Omental fat pad (tissue), 4 donors: ENCODE results near the gene NCF1. TPM values are rescaled to one million over a fixed set of nuclear protein-coding genes. Genes with fewer than 3 reads are reported as not detected.
"Not testable (repeated sequence)": the region's sequence is repeated elsewhere in the genome, so short reads cannot be mapped to it uniquely, and the experiment has no call there.

Experiments
- ATAC-seq: fragments of 150-250 bp; one replicate; pipeline ENCODE4 v1.9.1; 2016; ENCODE audit warnings: mild to moderate bottlenecking, moderate library complexity; ENCODE audit not compliant: low FRiP score
- DNase-seq: peaks from one replicate; pipeline ENCODE4 v3.0.0-alpha.2; 2019; ENCODE audit warnings: low spot score
- total RNA-seq, 4 donors: library from RNA; depleted of rRNA; stranded (reverse); fragments of >200 nt; gene quantifications; one replicate each; pipeline ENCODE4 v1.1.0, GENCODE V29; 2016
- TF ChIP-seq, protein P1 (sequence below), 3 donors: fragments of 450-650 bp; IDR thresholded peaks; one replicate each; pipeline ENCODE4 v1.5.1; 2016 to 2017; ENCODE audit warnings: antibody characterized with exemption in 3 of 3, mild to moderate bottlenecking in 3 of 3, moderate library complexity in 2 of 3

NCF1 gene
- total RNA-seq: 10 to 100 TPM in 1 of 4 donors, 1 to 10 TPM in 3; 1.6 to 55.3 (median 2.8) TPM

DNA sequence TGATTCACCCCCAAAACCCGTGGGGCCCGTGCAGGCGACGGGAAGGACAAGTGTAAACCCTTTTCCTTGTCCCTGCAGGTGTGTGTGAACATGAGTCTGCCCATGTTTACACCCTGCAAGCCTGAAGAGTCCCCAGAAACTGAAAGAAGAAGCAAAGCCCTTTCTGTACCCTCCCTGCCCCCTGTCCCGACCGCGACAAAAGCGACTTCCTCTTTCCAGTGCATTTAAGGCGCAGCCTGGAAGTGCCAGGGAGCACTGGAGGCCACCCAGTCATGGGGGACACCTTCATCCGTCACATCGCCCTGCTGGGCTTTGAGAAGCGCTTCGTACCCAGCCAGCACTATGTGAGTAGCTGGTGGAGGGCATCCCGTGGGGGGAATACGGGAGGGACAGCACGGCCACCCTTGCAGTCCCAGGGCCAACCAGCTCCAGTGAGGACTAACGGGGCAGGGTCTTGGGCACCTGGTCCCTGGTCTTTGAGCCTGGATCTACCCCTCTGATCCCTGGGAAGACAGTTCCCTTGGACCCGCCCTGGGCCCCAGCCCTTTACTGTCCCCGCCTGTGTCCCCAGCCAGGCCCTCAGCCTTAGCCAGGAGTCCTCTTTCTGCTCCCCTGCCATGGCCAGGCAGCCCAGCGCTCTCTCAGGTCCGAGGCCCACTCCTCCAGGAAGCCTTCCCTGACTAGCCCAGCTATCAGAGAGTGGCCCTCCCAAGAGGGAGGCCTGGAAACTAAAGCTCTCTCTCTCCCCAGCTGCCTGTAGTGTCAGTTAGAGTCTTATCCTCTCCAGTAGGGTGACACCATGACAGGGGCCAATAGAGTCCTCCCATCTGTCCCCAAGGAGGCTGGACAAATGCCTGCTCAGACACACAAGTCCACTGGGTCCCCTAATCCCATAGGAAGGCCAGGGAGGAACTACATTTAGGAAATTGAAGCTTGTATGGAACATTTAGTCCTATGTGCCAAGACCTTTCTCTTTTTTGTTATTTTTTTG, at the start of gene NCF1:
Gene NCF1 (plus strand): TSS at position 252 of the 991 bp plus-strand sequence. CDS start 21 bp downstream, at position 273.
- not testable (repeated sequence) for DNase-seq
- peak; percentile 52 for ATAC-seq

DNA sequence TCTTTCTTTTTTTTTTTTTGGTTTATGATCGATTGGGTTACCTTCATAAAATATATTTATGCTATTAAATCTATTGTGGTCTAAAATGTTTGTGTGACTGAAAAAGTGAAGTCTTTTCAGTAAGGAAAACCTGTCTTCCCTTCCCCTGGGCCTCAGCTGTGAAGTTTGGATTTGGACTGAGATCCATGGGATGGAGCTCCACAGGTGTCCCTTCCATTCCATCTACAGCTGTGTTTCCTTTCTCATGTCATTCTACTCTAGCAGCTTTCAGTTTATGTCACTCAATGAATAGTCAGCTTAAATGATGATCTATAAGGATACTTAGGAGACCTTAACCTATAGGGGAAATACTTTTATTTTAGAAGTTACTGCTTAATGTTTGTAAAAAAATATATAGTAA, 48.0 kb upstream of the NCF1 start:
- DNase-seq (no peak), ATAC-seq (no peak)
- TF ChIP-seq, protein P1, sequence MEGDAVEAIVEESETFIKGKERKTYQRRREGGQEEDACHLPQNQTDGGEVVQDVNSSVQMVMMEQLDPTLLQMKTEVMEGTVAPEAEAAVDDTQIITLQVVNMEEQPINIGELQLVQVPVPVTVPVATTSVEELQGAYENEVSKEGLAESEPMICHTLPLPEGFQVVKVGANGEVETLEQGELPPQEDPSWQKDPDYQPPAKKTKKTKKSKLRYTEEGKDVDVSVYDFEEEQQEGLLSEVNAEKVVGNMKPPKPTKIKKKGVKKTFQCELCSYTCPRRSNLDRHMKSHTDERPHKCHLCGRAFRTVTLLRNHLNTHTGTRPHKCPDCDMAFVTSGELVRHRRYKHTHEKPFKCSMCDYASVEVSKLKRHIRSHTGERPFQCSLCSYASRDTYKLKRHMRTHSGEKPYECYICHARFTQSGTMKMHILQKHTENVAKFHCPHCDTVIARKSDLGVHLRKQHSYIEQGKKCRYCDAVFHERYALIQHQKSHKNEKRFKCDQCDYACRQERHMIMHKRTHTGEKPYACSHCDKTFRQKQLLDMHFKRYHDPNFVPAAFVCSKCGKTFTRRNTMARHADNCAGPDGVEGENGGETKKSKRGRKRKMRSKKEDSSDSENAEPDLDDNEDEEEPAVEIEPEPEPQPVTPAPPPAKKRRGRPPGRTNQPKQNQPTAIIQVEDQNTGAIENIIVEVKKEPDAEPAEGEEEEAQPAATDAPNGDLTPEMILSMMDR (IDR thresholded peaks at IDR 0.05): no peak

DNA sequence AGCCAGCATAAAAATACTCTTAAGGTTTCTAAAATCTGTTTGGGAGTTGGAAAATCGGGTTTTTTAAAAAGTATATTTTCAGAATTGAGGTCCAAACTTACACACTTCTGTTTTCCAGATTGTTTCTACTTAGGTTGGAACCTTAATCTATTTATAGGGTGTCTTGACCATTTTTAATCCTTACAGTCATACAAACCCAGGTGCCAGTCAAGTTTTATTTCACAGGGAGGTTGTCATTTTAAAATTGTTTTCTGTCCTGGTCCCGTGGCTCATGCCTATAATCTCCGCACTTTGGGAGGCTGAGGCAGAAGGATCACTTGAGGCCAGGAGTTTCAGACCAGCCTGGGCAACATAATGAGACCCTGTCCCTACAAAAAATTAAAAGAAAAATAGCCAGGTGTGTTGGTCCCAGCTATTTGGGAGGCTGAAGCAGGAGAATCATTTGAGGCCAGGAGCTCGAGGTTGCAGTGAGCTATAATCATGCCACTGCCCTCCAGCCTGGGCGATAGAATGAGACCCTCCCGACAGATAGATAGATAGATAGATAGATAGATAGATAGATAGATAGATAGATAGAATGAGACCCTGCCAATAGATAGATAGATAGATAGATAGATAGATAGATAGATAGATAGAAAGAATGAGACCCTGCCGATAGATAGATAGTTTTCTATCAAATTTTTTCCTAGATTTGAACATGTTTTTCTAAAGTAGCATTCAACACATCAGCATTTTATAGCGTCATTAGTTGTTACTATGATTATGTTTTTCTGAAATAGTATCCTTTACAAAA, 47.3 kb upstream of the NCF1 start:
- no peak for DNase-seq
- TF ChIP-seq, protein P1 (IDR thresholded peaks at IDR 0.05): no peak
- ATAC-seq: no peak

DNA sequence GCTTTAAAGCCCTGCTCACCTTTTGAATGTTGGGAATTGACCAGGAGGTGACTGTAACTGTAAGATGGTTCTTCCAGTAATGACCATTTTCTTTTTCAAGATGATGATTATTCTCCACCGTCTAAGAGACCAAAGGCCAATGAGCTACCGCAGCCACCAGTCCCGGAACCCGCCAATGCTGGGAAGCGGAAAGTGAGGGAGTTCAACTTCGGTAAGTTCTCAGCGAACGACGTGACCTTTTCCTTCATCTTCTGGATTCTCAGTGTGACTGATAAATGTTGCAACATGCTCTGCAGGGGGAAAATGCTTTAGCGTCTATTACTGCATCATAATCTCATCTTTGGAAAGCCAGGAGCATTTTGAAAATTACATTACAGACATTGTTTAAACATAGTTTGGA, 45.1 kb upstream of the NCF1 start:
- DNase-seq: not testable (repeated sequence)
- peak; percentile 65 for ATAC-seq

DNA sequence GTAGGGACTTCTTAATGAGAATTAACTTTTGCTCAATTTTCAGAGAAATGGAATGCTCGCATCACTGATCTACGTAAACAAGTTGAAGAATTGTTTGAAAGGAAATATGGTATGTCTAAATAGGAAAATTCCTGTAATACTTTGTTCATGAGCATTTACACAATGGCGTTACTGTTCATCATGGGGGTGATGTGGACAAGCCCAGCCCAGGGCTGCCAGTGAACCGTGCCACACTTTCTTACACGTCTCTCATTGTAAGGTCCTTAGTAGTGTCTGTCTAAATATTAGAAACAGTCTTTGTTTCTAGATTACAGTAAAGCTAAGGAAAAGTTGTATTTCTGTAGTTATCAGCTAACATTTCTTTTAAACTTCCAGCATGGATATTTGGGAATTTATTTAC, 43.6 kb upstream of the NCF1 start:
- DNase-seq, ATAC-seq: not testable (repeated sequence)

DNA sequence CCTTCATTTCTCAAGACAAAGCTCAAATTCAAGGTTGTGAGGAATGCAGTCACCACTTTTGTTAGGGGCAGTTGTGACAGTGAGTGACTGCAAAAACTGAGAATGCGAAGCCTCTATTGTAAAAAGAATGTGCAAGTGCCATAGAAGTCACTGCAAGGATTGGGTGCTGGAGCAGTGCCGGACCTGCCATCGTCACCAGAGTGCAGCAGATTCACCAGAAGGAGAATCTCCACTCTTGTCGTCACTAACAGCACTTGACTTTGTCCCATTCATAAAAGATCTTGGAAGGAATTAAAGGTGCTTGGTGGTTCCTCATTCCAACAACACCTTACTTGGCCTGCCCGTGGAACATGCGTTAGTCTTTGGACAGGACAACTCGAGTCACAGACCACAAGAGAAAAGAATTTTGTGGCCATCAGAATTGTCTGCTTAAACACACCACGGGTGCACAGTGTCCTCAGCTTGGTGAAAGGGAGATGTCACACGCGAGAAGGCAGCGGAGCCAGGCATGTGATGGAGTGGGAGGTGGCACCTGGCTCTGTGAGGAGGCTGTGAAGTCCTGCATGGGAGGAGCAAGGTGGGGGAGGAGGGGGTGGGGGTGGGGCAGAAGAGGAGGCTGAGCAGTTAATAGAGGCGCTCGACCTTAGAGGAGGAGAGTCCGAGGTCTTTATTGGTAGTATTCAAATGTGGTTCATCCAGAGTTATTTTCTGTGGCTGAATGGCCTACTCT, 33.7 kb upstream of the NCF1 start:
- not testable (repeated sequence) for ATAC-seq, DNase-seq

DNA sequence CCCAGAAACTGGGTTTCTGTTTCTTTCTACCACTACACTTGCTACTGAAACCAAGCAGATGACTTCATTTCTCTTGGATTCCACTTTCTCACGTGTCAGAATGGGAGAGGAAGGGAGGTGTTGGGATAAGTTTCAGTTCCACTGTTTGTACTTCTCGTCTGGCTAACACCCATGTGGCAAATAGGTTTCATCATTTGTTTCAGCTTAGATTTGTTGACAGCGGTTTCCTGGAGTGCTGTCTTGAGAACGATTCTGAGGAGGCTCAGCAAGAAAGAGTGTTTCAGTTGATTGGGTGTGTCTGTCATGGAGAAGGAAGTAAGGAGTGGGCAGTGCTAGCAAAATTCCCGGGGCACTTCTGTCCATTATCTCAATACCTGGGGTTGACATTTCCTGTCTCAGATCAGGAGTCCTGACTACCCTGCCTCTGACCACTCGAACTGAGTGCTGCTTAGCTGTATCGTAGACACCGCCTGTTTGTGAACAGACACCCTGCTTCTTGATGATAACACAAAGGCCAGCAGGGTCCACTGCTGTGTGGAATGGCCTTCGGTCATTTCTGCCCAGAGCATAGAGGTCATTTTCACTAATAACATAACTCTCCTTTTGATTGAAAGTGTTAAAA, 29.8 kb upstream of the NCF1 start:
- DNase-seq: not testable (repeated sequence)
- peak; percentile 46 for ATAC-seq

DNA sequence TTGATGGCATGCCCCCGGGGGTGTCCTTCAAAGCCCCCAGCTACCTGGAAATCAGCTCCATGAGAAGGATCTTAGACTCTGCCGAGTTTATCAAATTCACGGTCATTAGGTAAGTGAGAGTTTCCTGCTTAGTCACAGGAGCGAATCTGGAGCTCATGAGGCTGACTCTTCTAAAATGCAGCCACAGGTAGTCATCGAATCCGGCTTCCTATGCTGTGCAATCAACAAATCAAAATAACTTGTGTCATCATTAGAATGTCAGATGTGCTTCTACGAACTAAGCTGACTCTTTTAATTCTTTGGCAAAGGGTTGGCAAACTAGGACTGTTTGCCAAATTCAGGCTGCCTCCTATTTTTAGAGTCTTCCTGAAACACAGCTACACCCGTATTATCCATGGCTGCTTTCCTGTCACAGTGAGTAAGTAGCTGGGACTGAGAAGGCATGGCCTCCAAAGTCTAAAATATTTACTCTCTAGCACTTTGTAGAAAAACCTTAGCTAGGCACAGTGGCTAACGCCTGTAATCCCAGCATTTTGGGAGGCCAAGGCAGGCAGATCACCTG, 19.8 kb upstream of the NCF1 start:
- peak; percentile 47 for ATAC-seq
- not testable (repeated sequence) for DNase-seq

DNA sequence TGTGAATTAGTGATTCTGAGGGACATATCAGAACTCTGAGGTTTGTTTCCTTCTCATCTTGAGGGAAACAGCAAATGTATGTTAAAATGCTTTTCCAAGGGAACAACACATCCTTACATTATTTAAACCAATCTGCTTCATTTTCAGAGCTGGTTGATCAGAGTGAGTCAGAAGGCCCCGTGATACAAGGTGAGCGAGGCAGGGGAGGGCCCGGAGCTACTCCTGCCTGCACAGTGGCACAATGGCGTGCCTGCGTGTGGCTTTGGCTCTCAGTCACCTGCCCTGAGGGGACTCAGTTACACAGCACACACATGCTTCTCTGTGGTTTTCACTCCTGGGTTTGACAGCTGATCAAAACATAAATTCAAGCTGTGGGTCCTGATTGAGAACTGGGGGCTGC, 17.1 kb upstream of the NCF1 start:
- not testable (repeated sequence) for ATAC-seq, DNase-seq

DNA sequence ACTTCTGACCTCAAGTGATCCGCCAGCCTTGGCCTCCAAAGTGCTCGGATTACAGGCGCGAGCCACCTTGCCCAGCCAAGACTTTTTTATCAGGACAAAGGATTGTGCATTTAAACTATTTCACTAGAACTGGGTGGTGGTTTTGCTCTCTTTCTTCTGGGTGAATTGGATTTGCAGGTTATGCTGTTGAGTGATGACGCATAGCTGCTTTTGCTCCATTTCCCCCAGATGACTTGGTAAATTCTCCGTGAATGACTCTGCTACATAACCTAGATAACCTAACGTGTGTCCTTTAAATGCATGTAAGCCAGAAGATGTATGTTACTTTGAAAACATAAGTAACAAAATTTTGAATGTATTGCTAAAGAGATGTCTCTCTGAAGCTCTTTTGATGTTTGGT, 15.5 kb upstream of the NCF1 start:
- not testable (repeated sequence) for ATAC-seq, DNase-seq

DNA sequence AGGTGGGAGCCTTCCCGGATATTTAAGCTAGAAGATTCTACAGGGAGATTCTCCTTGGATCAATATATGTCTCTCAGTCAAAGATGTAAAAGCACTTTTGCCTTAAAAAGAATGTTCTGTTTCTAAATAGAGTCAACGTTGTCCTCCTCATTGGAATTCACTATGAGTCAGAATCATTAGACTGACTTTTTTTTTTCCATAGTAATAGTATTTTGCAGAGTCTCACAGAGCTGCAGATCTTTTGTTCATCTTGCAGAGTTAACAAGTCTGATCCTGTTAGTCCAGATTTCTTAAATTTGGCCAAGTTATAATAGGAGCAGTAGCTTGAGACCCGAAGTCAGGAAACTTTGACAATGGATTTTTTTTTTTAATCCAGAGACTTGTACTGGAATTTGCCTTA, 14.8 kb upstream of the NCF1 start:
- not testable (repeated sequence) for ATAC-seq, DNase-seq

DNA sequence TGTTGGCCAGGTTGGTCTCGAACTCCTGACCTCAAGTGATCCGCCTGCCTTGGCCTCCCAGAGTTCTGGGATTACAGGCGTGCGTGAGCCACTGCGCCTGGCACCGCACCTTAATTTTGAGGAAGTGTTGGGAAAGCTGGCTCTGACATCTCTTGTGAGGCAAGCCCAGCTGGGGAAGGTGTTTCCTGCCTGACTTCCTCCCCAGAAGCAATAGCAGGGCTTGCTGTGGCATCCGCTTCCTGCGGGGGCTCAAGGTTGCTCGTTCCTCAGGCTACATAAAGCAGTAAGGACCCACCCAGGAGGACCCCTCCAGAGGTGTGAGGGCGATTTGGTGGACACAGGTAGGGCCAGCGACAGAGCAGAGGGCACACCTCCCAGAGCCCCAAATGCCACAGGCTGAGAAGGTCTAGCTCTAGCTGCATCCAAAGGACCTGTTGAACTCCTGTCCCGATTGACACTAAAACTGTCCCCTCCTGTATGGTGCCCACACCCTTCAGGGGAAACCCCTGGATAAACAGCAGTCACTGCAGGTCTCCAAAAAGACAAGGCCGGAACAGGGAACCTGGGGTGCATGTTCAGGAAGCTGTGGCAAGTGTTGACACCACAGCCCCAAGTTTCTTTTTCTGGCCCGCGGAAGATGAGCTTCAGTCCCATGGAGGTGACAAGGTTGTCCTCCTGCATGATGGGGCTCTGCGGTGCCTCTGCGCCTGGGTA, 8.4 kb upstream of the NCF1 start:
- DNase-seq: not testable (repeated sequence)
- peak; percentile 26 for ATAC-seq

DNA sequence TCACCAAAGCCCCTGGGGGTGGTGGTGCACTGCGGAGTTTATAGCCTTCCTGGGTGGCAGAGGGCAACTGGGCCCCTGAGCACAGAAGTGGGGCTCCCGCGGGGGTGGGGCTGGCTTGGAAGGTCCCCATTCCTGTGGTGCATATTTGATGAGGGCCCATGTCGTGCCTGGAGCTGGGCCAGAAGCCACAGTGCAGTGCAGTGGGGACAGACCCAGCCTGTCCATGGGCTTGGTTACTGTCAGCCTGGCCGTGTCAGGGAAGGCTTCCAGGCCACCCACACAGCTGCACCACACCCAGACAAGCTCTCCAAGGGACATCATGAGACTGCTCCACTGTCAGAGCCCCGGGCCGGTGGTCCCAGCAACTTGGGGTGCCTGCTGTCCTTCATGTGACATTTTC, 7.3 kb upstream of the NCF1 start:
- not testable (repeated sequence) for DNase-seq, ATAC-seq

DNA sequence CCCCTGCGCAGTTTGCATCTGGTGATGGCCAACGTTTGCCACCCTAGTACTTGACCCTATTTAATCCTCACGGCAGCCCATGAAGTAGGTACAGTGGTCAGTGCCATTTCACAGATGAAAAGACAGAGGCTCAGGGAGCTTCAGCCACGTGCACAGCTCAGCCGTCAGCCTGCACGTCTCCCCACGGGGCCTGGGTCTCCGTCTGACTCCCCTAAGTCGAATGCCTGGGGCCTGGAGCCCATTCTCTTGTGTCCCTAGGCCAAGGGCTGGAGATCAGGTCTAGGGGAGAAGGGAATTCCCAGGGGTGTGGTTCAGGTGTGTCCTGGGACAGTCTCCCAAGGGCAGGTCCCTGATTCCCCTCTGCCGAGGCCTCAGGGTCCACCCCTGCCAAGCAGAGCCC, 6.8 kb upstream of the NCF1 start:
- ATAC-seq, DNase-seq: not testable (repeated sequence)

DNA sequence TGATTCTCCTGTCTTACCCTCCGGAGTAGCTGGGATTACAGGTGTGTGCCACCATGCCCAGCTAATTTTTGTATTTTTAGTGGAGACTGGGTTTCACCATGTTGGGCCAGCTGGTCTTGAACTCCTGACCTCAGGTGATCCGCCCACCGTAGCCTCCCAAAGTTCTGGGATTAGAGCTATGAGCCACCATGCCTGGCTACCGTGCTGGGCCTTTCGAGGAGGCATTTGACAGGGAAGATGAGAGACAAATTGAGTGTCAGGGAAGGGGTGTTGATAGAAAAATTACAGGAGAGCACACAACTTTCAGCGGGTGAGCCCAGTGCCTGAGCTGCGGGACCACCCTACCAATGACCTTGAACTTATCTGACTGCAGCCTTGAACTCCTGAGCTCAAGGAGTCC, 3.7 kb upstream of the NCF1 start:
- not testable (repeated sequence) for DNase-seq

More for the DNA sequence above, 3.7 kb upstream of the NCF1 start:
- ATAC-seq: not testable (repeated sequence)
